Bronchial epithelial cell (primary cell): ENCODE data around the gene RAD51B. TPM values are rescaled to one million over a fixed set of nuclear protein-coding genes. Genes with fewer than 3 reads are reported as not detected.

Experiments used
- DNase-seq: peaks from one replicate; pipeline ENCODE4 v3.0.0-alpha.2; 2010; ENCODE audit warnings: low read depth
- FAIRE-seq: peaks from 2 replicates; lab custom pipeline; 2011; peaks lifted over from hg19 to GRCh38; lab: Jason Lieb, UNC
- H3K27me3 ChIP-seq: 2 replicates; pipeline ENCODE4 v1.5.1; 2011; ENCODE audit warnings: low read length; ENCODE audit not compliant: control insufficient read depth, insufficient read depth
- H3K36me3 ChIP-seq: 2 replicates; pipeline ENCODE4 v1.5.1; 2011; ENCODE audit warnings: low read length; ENCODE audit not compliant: control insufficient read depth, insufficient read depth
- H3K4me3 ChIP-seq: 2 replicates; pipeline ENCODE4 v1.5.1; 2011; ENCODE audit warnings: mild to moderate bottlenecking, low read depth, low read length, control low read depth
- total RNA-seq: library from RNA; depleted of rRNA; stranded (reverse); fragments of >200 nt; gene quantifications from 2 replicates; pipeline ENCODE4 v1.2.1, GENCODE V29; 2014
- TF ChIP-seq, protein P1 (sequence below): IDR thresholded peaks from 2 replicates; pipeline ENCODE4 v1.5.1; 2011; ENCODE audit warnings: mild to moderate bottlenecking, moderate library complexity, low read length, control low read depth, inconsistent platforms; ENCODE audit not compliant: insufficient read depth, severe bottlenecking

Gene RAD51B
- total RNA-seq, 1 donor from 2014 or later: 12.1 TPM

DNA sequence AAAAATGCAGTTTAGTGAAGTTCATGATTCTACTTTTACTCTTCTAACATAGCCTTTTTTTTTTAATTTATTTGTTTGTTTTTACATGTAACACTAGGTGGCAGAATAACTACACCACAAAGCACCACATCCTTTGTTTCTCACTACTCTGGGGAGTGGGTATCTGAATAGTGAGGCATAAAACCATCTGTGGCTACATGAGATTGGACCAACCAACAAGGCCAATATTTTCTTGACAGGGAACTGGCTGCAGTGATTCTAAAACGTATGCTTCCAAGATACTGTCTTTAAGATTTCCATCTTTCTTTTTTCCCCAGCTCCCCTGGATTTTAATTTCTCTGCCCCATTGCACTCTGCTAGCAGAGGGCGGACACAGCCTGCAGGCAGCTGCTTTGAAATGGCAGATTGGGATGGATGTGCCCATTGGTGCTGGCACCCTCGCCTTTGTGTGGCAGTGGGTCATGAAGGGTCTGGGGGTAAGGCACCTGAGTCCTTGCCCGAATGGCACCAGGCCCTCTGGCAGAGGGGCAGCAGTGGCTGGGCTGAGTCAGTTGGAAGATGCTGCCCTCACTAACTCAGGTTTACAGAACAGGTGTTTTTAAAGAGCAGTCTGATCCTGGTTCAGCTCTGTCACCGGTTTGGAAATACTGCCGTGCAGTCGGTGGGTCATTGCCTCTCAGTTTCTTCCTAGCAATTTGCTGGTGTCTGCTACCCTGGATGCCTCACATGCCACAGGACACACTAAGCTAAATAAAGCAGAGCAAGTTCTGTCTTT, 429.1 kb downstream of the RAD51B start:
- no peaks in the 10 kb centered on the region for H3K27me3 ChIP-seq
- no peak for FAIRE-seq
- no peaks in the 10 kb centered on the region for H3K36me3 ChIP-seq
- DNase-seq: peak; percentile 58
- TF ChIP-seq, protein P1, sequence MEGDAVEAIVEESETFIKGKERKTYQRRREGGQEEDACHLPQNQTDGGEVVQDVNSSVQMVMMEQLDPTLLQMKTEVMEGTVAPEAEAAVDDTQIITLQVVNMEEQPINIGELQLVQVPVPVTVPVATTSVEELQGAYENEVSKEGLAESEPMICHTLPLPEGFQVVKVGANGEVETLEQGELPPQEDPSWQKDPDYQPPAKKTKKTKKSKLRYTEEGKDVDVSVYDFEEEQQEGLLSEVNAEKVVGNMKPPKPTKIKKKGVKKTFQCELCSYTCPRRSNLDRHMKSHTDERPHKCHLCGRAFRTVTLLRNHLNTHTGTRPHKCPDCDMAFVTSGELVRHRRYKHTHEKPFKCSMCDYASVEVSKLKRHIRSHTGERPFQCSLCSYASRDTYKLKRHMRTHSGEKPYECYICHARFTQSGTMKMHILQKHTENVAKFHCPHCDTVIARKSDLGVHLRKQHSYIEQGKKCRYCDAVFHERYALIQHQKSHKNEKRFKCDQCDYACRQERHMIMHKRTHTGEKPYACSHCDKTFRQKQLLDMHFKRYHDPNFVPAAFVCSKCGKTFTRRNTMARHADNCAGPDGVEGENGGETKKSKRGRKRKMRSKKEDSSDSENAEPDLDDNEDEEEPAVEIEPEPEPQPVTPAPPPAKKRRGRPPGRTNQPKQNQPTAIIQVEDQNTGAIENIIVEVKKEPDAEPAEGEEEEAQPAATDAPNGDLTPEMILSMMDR: peak; percentile 44
- no peak overlapping the region for H3K4me3 ChIP-seq

DNA sequence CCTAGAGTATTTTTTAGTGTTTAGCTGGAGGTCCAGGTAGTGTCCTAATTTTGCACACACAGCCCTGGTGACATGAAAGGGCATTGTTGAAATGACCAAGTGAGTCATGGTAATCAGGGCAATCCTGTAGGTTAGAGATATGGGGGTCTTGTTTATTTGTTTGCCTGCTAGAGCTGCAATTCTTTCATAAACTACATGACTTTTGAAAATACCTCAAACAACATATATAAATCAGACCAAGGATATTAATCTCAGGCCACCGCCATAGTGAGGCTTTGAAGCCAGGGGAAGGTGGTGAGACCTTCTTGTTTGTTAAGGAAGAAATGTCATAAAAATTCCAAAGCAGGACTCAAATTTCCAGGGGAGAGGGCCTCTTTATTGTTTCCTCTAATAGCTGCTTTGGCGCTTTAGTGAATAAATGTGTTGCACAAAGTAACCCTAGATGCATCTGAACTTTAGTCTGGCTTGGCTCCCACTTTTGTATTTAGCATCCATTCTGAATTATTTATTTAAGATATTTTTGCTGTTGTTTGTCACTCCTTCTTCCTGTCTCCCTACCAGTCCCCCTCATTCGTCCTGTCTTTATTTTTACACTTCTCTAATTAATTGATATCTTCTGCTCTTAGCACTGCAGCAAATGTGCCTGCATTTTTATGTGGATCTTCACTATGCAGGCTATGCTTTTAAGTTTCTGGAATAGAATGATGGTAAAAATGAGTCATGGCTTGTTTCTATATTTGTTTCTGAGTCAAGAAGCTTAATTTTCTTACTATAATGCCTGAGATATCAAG, 430.3 kb downstream of the RAD51B start:
- DNase-seq (peak; percentile 70), FAIRE-seq (no peak)
- TF ChIP-seq, protein P1: no peak
- H3K36me3 ChIP-seq: no peaks in the 10 kb centered on the region
- H3K27me3 ChIP-seq: no peaks in the 10 kb centered on the region
- H3K4me3 ChIP-seq: no peak overlapping the region

GRCh38 chr14:68250927-68251768, 431.6 kb downstream of the RAD51B start:
- Histone ChIP-seq H3K36me3 (no peaks in the 10 kb centered on the region), H3K4me3 (no peak overlapping the region), H3K27me3 (no peaks in the 10 kb centered on the region)
- TF ChIP-seq, protein P1: no peak
- DNase-seq (peak; percentile 53), FAIRE-seq (no peak)

- Histone ChIP-seq H3K4me3 (no peak overlapping the region), H3K27me3 (no peaks in the 10 kb centered on the region), H3K36me3 (no peaks in the 10 kb centered on the region)
- no peak for FAIRE-seq
- TF ChIP-seq, protein P1: no peak
- DNase-seq: no peak
Measured at GRCh38 chr14:68251769-68252100, 432.2 kb downstream of the RAD51B start.

DNA sequence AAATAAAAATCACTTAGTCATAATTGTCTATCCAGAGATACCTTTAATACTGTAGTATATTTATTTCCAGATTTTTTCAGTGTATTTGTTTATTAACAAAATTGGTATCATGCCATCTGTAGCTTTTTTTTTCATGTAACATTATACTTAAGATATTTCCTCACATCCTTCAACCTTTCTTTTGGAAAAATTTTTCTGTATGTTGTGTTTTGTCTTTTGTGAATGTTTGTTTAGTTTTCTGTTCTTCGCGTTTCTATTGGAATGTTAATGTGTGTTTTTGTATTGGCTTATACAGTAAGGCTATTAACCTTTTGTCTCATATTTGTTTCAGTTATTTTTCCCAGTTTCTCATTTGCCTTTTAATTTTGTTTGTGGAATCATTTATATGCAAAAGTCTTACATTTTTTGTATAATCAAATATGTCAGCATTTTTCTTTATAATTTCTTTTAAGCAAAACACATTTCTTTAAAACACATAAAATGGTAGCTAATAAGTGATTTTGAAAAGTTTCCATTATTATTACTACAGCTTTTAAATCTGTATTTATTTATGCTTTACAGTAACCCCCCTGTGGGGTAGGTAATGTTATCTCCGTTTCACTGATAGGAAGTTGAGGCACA, 433.7 kb downstream of the RAD51B start:
- no peak overlapping the region for H3K4me3 ChIP-seq
- H3K27me3 ChIP-seq: no peaks in the 10 kb centered on the region
- H3K36me3 ChIP-seq: no peaks in the 10 kb centered on the region
- TF ChIP-seq, protein P1: no peak
- no peak for FAIRE-seq
- no peak for DNase-seq
